CD4-positive, alpha-beta T cell treated with Interleukin-15 for 1 hour (primary cell): ENCODE data around the gene MAP3K13.
"Not testable (repeated sequence)": the region's sequence is repeated elsewhere in the genome, so short reads cannot be mapped to it uniquely, and the experiment has no call there.

Source experiments
- DNase-seq: peaks from one replicate; pipeline ENCODE4 v3.0.0-alpha.2; 2020

MAP3K13 gene

DNA sequence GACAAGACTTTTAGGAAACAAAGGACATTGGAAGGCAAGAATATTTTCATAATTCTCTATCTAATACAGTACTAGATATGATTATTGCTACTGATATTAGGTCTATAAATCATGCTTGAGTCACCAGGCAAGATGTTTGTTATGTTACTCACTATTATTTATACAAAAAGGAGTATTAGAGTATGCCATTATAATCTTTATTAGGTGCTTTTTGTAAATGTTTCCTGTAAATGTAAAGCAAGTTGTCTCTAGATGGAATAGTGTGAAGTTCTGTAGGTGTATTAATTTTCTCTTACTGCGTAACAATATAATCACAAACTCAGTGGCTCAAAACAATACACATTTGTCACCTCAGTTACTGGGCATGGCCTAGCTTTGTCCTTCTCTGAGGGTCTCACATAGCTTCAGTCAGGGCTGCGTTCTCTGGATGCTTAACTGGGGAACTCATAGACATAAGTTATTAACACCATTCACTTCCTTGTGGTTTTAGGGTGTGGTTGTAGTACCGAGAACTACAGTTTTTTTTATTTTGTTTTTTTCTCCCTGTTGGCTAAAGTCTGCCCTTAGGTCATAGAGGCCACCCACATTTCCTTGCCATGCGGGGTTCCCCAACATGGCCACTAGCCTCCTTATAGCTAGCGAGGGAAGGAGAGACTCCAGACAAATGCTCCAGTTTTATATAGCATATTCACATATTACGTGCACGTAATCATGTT, 20.3 kb upstream of the MAP3K13 start:
- DNase-seq, result peak; percentile 18

DNA sequence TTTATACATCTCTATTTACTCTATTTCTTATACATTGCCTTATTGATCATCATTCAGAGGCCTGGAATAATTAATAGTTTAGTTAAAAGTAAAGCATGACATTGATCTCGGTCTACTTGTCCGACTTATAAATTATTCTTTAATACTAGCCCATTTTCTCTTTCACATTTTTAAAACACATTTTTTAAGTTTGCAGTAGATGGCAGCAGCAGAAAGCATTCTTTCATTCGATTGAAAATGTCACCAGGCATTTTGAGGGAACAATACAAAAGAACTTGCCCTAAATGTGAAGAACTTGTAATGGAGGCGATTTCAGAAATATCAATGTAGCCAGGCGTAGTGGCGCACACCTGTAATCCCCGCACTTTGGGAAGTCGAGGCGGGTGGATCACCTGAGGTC, 15.5 kb upstream of the MAP3K13 start:
- no peak for DNase-seq

DNA sequence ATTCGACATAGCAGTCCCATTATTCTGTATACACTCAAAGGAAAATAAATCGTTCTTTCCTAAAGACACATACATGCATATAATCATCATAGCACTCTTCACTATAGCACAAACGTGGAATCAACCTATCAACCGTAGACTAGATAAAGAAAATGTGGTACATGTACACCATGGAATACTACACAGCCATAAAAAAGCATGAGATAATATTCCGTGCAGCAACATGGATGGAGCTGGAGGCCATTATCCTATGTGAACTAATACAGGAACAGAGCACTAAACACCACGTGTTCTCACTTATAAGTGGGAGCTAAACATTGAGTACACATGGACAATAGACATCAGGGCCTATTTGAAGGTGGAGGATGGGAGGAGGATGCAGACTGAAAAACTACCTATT, 12.1 kb upstream of the MAP3K13 start:
- DNase-seq, result no peak

DNA sequence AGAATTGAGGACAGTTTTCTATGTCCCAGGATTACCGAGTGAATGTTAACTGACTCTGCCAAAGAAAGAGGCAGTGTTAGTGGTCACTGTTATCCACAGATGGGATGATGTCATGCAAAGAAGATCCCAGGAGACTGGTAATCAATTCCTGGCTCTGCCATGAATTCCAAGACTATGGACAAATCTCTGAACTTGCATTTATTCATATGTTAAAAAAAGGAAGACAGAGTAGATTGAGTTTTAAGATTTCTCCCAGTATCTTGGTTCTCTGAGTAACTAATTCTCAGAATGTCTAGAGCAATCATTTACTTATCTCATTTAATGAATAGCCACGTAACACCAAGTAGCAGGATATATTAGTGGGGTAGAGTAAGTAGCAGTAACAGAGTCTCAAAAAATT, 11.5 kb upstream of the MAP3K13 start:
- DNase-seq, result no peak

DNA sequence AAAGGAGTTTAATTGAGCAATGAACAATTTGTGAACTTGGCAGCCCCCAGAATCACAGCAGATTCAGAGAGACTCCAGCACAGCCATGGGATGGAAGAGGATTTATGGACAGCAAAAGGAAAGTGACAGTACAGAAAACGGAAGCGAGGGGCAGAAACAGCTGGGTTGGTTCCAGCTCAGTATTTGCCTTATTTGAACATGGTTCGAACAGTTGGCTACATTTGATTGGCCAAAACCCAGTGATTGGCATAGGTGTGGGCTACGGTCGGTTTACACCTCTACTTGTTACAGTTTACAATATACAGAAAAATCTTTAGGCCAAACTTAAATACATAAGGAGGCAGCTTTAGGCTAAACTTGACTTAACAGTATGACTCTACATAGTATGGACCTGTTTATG, 9.7 kb upstream of the MAP3K13 start:
- no peak for DNase-seq

DNA sequence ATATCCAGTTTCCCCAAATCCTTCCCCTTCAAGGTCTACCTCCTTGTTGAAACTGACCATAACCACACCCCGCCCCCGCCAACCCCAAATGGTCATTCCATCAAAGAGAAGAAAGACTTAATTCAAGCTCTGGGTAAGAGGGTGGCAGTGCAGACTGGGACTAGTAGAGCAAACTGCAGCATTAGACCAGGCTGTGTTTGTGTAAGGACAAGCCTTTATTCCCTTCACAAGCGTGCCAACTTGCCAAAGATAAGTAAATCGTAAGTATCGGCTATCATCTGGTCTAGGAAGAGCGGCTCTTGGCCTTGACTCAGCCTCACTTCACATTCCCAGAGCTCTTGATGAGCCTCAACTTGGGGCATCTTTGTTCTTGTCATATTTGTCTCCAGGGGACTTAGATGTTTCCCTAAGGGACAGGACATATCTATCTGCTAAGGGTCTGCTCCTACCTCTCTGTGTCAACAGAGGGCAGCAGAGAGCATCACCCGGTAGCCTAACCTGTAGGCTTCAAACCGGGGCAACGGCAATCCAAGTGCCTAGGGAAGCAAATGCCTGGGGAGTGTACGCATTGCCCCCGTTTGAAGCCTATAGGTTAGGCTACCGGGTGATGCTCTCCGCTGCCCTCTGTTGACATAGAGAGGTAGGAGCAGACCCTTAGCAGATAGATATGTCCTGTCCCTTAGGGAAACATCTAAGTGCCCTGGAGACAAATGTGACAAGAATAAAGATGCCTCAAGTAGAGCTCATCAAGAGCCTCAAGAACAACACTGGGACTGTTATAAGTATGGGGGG, 8.9 kb upstream of the MAP3K13 start:
- peak; percentile 69 for DNase-seq

DNA sequence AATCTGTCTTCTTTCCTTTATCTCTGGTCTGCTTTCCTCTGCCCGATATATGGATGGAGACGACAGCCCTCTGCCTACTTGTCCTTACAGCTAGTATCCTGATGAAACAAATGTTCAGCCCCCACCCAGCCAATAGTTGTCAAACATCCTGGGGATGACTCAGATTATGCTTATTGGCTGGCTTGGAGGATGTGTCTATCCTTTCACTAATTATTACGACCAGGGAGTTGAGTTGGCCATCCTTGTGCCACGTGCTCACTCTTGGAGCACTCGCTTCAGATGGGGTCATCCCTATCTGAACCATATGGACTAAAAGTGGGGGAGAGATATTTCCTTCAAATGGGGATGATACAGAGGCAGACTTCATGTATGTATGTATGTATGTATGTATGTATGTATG, 6.4 kb upstream of the MAP3K13 start:
- DNase-seq, result no peak

DNA sequence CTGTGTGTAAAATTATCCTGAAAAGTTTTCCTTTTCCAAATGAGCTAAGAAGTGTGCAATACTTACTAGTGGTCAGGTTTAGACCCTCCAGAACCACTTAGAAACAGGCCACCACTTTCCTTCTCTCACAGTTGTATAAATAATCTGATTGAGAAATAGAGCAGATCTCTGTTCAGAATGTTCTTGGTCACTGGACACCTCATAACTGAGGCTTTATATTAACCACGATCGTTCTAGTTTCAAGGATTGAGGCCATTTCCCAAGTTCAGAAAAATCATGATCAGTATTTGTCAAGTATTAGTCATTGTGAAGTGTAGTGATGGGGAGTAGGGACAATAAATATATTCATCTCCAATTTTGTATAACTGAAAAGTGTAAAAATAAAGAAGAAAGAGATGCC, 1.0 kb upstream of the MAP3K13 start:
- DNase-seq, result no peak

DNA sequence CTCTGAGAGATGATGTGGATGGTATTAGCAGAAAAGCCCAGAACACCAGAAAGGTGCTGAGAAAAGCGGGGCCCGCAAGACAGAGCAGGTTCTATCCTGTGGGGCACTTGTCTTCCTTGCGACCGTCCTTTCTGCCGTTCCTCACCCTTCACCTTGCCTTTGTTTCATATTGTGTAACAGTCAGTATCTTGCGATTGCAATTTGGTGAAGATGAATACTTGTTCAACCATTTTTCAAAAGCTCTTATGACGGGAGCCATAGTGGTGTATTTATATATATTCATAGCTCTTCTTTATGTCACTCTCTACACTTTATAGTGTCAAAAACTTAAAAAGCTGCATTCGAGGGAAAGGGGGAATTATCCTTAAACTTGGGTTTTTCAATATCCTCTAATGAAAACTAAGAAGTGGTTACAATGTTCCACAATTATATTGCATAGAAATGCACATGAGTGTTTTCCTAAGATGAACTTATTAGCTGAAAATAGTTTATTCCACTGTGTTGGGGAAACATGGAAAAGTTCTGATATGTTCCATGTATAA, 797 bp downstream of the MAP3K13 start:
- DNase-seq, result no peak

DNA sequence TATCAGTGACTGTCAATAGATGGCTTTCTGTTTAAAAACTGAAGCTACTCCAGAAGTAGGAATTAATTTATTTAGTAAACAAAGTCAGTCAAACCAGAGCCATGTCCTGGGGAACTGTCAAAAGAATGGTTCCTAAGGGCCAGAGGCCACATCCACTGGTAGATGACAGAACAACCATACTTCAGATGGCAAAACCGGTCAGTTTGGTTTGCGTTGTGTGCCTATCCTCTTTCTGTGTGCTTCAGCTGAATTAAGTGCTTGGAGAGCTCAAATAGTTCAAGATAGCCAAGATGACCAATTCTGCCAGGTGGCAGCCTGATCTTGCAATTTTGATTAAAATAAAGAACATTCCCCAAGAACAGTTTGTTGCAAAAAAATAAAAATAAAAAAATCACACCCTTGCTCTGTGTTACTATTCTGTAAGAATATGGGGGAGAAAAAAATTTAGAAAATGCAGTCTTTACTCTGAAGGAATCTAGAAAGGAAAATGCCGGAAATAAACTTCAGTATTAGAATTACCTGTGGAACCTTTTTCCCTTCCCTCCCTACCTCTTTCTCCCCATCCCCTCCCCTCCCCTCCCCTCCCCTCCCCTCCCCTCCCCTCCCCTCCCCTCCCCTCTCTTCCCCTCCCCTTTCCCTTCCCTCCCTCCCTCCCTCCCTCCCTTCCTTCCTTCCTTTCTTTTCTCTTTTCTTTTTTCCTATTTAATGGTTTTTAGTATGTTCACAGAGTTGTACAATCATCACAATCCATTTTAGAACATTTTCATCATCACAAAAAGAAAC, 2.5 kb downstream of the MAP3K13 start:
- DNase-seq, result no peak

DNA sequence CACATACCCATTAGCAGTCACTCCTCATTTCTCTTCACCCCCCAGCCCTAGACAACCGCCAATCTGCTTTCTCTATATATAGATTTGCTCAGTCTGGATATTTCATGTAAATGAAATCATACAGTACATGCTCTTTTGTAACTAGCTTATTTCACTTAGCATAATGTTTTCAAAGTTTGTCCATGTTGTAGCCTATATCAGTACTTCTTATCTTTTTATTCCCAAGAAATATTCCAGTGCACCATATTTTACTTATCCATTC, 3.1 kb downstream of the MAP3K13 start:
- no peak for DNase-seq

DNA sequence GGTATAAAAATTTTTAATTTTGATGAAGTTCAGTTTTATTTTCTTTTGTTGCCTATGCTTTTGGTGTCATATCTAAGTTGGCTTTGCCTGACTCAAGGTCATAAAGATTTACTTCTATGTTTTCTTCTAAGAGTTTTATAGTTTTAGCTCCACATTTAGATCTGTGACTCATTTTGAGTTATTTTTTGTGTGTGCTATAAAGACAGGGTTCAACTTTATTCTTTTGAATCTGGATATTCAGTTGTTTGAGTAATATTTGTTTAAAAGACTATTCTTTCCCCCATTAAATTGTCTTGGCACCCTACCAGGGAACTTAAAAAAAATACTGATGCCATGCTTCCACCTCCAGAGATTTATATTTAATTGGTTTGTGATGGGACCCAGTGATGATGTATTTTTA, 4.0 kb downstream of the MAP3K13 start:
- DNase-seq, result no peak

DNA sequence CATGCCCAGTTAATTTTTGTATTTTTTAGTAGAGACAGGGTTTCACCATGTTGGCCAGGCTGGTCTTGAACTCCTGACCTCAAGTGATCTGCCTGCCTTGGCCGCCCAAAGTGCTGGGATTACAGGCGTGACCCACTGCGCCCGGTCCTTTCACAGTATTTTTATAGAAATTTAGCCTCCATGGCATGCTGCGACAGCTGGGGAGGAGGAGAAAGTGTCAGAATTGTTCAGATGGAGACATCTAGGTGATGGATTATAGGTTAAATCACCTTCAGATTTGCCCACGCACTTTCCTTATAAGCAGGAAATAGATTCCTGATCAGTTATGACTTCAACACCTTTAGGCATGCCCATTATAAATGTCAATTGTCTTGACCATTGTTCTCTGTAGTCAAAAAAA, 7.4 kb downstream of the MAP3K13 start:
- not testable (repeated sequence) for DNase-seq

DNA sequence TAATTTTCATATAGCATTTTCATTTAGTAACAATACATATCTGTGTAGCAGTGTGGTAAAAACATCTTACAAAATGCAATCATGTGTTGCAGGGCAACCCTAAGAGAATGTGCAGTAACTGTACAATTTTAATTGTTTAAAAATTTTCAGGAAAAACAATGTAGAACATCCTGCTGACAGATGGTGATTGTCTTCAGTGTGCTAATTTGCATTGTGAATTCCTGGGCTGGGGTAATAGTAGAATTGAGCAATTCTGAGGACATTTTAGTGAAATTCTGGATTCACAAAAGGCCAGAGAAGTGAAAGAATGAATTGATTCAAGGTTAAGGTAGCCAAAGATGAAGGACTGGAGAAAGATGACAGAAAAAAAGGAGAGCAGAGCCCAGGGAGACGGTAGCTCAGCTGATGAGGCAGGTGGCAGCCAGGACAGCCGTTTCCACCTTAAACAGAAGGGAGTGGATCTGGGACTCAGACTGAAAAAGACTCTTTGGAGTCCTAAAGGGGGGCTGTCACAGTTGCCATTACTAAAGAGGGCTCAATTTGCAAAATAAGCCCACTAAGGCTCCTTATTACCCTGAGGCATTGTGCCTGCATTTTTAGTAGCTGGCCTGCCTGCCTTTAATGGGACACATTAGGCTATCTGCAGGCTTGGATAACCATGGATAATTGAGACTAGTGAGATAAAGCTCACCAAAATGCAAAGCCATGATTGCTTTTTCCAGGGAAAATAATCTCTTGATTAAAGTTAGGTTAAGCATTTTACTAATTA, 8.6 kb downstream of the MAP3K13 start:
- no peak for DNase-seq

DNA sequence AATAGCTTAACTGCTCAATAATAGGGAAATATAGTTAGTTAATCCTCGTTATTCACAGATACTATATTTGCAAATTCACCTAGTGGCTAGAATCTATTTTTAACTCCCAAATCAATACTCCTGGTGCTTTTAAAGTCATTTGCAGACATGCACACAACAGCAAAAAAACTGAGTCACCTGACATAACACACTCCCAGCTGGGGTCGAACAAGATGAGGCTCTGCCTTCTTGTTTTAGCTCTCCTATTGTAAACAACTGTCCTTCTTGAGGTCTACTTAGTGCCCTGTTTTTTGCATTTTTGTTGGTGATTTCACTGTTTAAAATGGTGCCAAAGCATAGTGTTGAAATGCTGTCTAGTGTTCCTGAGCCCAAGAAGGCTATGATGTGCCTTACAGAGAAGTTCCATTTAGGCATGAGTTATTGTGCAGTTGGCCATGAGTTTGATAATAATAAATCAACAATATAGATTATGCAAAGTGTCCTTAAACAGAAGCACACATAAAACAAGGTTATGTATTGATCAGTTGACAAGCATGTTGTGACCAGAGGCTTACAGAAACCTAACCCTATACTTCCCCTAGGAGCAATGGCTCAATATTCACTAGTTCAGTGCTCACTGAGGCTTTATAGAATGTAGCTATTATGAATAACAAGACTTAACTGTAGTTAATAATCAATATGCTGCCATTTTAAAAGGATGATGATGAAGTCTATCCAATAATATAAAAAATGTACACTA, 18.6 kb downstream of the MAP3K13 start:
- DNase-seq, result no peak

DNA sequence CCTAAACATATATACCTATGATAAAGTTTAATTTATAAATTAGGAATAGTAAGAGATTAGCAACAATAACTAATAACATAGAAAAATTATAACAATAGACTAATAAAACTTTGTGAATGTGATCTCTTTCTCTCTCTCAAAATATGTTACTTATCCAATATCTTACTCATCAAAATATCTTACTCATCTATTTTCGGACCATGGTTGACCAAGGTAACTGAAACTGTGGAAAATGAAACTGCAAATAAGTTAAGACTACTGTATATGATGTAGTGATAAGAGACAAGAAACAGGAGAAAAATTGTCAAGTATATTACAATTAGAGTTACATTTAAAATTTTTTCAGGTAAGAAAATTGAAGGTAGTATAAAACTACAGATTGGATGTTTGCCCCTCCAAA, 19.2 kb downstream of the MAP3K13 start:
- DNase-seq, result no peak

DNA sequence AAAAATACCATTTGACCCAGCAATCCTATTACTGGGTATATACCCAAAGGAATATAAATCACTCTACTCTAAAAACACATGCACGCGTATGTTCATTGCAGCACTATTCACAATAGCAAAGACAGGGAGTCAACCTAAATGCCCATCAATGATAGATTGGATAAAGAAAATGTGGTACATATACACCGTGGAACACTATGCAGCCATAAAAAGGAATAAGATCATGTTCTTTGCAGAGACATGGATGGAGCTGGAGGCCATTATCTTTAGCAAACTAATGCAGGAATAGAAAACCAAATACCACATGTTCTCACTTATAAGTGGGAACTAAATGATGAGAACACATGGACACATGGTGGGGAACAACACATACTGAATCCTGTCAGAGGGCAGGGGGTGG, 23.6 kb downstream of the MAP3K13 start:
- not testable (repeated sequence) for DNase-seq

DNA sequence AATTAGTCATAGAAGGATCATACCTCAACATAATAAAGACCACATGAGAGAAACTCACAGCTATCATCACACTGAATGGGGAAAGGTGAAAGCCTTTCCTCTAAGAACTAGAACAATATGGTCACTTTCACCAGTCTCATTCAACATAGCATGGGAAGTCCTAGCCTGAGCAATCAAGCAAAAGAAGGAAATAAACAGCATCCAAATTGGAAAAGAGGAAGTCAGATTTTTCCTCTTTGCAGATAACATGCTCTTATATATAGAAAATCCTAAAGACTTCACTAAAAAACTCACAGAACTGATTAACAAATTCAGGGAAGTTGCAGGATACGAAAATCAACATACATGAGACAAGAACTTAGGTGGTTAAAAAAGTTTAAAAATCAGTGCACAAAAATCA, 24.7 kb downstream of the MAP3K13 start:
- DNase-seq, result no peak

DNA sequence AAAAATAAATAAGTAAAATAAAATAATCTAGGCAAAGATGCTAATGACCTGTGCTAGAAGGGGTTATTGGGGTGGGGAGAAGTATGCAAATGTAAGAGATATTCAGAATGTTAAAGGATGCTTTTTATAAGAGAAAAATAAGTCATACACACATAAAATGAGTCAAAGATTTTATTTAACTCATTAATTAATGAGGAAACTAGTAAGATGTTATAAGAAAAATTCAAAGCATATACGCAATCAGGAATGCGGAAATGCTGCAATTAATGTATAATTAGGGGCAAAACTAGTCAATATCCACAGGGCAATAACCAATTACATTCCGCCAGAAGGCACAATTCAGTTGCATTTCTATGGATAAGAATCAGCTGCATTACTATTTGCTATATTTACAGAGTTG, 30.1 kb downstream of the MAP3K13 start:
- DNase-seq, result no peak

DNA sequence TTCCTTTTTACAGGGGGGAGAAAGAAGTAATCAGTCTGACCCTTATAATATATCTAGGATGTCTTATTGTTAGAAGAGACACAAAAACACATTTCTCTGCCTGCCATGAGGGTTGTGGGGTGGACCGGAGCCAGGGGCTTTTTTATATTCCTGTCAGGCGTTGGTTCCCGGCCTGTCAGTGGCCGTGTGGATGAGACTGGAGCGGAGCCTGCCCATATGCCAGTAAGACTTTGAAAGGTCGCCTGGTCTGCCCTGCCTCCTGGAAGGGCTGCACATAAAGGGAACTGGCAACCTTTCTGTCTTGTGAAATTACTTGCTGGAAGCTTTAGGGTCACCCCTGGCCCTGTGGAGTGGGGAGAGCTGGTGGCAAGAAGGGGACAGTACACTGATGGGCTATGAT, 34.7 kb downstream of the MAP3K13 start:
- DNase-seq, result no peak

DNA sequence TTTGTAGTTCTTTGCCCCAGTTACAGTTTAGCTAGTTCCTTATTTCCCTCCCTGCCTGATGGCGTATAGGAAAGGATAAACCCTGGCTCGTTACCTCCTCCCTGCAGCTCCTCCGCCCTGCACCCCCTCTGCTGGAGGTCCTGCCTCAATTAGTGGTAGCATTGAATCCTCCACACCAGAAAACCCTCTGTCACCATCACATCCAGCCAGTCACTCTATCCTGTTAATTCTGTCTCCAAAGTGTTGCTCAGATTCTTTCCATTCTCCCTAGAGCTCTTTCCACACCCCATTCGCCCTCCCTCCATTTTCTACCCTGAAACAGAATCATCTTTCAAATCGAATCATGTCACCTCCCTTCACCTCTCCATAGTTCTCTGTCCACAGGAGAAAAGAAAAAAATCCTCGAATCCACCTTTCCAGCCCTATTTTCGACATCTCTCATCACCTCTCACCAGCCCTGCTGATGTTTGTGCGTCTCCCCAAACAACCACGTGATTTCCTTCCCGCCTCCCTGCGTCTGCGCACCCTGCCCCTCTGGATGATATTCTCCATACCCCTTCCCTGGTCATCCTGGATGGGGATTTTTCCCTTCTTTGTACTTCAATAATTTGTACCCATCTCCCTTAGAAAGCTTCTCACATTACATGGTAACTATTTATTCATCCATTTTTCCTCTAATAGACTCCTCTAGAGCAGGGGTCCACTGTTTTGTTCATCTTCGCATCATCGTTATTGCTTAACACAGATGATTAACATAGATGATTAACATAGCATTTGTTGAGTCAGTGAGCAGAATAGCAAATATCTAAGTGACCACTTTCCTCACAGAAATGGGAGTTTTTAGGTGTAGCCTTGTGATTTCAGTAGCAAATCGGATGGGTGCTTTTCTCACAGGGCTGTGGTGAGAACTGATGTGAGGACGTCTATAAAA, 37.1 kb downstream of the MAP3K13 start:
- DNase-seq, result no peak
